Fibroblast of lung (primary cell): Measurements from ENCODE around the gene SMIM36.

ENCODE experiments used
- EZH2 ChIP-seq: IDR thresholded peaks from 2 replicates; pipeline ENCODE4 v1.5.1; 2012; ENCODE audit warnings: low read length, control low read depth, mild to moderate bottlenecking; ENCODE audit errors: missing control alignments
- TF ChIP-seq, protein P1 (sequence below), 2 donors: IDR thresholded peaks in 1 of 2; conservative IDR thresholded peaks in 1 of 2; 1 replicate in 1 of 2; 2 replicates in 1 of 2; pipeline ENCODE4 v1.5.1; 2011 to 2012; ENCODE audit warnings: low read length in 2 of 2, control low read depth in 1 of 2, inconsistent platforms in 1 of 2, low read depth in 1 of 2, mild to moderate bottlenecking in 1 of 2

DNA sequence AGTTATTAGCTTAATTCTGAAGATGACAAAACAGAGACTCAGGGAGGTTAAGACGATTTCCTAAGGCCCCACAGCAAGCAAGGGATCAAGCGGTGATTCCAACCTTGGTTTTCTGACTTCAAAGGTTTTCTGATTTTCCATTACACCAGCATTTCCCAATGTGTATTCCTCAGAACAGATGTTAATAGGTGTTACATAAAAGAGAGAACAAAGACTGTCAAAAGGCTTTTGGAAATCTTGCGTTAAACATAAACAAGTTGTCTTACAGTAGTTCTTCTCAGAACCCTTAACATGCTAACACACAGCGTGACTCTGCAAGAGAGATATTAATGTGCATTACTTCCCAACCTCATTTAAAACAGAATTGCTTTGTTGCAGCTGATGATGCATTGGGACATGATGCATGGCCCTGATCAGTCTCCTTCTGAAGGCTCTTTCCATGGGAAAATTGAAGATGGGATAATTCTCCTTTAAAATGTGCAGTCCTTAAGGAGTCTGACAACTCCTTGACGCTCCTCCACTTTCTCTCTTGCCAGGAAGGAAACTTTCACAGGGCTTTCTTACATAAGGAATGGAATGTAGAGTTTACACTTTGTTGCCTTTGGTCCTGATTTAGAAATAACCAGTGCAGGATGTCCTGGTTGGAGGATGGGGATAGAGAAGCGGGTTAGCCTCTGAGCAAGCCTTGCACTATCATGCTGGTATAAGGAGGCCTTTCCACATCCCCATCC is 68.1 kb downstream of the SMIM36 start:
- TF ChIP-seq, protein P1, sequence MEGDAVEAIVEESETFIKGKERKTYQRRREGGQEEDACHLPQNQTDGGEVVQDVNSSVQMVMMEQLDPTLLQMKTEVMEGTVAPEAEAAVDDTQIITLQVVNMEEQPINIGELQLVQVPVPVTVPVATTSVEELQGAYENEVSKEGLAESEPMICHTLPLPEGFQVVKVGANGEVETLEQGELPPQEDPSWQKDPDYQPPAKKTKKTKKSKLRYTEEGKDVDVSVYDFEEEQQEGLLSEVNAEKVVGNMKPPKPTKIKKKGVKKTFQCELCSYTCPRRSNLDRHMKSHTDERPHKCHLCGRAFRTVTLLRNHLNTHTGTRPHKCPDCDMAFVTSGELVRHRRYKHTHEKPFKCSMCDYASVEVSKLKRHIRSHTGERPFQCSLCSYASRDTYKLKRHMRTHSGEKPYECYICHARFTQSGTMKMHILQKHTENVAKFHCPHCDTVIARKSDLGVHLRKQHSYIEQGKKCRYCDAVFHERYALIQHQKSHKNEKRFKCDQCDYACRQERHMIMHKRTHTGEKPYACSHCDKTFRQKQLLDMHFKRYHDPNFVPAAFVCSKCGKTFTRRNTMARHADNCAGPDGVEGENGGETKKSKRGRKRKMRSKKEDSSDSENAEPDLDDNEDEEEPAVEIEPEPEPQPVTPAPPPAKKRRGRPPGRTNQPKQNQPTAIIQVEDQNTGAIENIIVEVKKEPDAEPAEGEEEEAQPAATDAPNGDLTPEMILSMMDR (conservative IDR thresholded peaks at IDR 0.05 in 1 of 2, IDR thresholded peaks at IDR 0.05 in 1 of 2; ENCODE audit: low read depth in 1 of 2, low read length in 2 of 2) = no peak
- TF ChIP-seq EZH2 = no peak
